Kidney (tissue), 14 donors: ENCODE measurements around the gene ATF6B. TPM values are rescaled to one million over a fixed set of nuclear protein-coding genes. Genes with fewer than 3 reads are reported as not detected.
"Not testable (repeated sequence)": the region's sequence is repeated elsewhere in the genome, so short reads cannot be mapped to it uniquely, and the experiment has no call there.

Experiments
- DNase-seq, 5 donors: peaks; one replicate each; pipeline ENCODE4 v3.0.0-alpha.2; 2013 to 2020
- FAIRE-seq: peaks from 2 replicates; lab custom pipeline; 2012; peaks lifted over from hg19 to GRCh38; lab: Jason Lieb, UNC
- H3K27ac ChIP-seq, 2 donors: one replicate each; pipeline ENCODE4 v1.7.0; 2013; ENCODE audit warnings: low read depth in 2 of 2, low read length in 2 of 2, inconsistent platforms in 1 of 2
- H3K27me3 ChIP-seq: one replicate; pipeline ENCODE4 v1.7.1; 2013; ENCODE audit warnings: low read length, inconsistent platforms; ENCODE audit not compliant: control insufficient read depth, insufficient read depth
- H3K36me3 ChIP-seq, 3 donors: one replicate each; pipeline versions ENCODE4 v1.7.0 to v1.7.1; 2013; ENCODE audit warnings: low read length in 3 of 3, control low read depth in 1 of 3, inconsistent platforms in 1 of 3; ENCODE audit not compliant: insufficient read depth in 3 of 3, control insufficient read depth in 2 of 3
- H3K4me1 ChIP-seq, 3 donors: one replicate each; pipeline versions ENCODE4 v1.7.0 to v1.7.1; 2013; ENCODE audit warnings: low read length in 3 of 3, inconsistent platforms in 1 of 3, low read depth in 1 of 3; ENCODE audit not compliant: control insufficient read depth in 2 of 3, insufficient read depth in 2 of 3
- H3K4me3 ChIP-seq, 3 donors: one replicate each; pipeline versions ENCODE4 v1.7.0 to v1.8.1; 2013; ENCODE audit warnings: low read length in 3 of 3, control low read depth in 1 of 3, inconsistent platforms in 1 of 3
- H3K9ac ChIP-seq, 3 donors: one replicate each; pipeline versions ENCODE4 v1.7.0 to v1.7.1; 2013; ENCODE audit warnings: low read length in 3 of 3, control low read depth in 1 of 3, inconsistent platforms in 1 of 3
- H3K9me3 ChIP-seq, 3 donors: one replicate each; pipeline versions ENCODE4 v1.7.0 to v1.7.1; 2013; ENCODE audit warnings: low read length in 3 of 3, control low read depth in 1 of 3, inconsistent platforms in 1 of 3; ENCODE audit not compliant: control insufficient read depth in 2 of 3, insufficient read depth in 1 of 3
- CTCF ChIP-seq: IDR thresholded peaks from 3 replicates; pipeline ENCODE4 v1.5.1; 2012; ENCODE audit warnings: mild to moderate bottlenecking, moderate library complexity, borderline replicate concordance; ENCODE audit not compliant: insufficient read depth; ENCODE audit errors: extremely low read depth
- intact Hi-C: fragments of 100-400 bp; cut with DNase I; formaldehyde crosslinking; loops from one replicate; pipeline ENCODE4 v1.11.1; 2022
- microRNA-seq: library from miRNA; unstranded; fragments of <30 nt; microRNA quantifications from one replicate; pipeline ENCODE4 v1.2.0, GENCODE V29; 2020
- polyA plus RNA-seq: library from polyadenylated mRNA; stranded (reverse); fragments of 350-450 nt; fragmentation: Illumina TruSeq; extraction: RNeasy Lipid Tissue Mini Kit (QIAGEN cat#74804); gene quantifications from one replicate; pipeline ENCODE4 v1.2.3, GENCODE V29; 2014; ENCODE audit warnings: low read depth, low replicate concordance; ENCODE audit not compliant: insufficient read depth
- total RNA-seq: library from RNA; stranded (reverse); fragmentation: NEBNext Ultra II Directional; extraction: Animal tissue kit (Norgen Biotek cat#: 25700); gene quantifications from one replicate; pipeline ENCODE4 v1.2.1, GENCODE V29; 2021
- donor health status: control.
- donor health status: control.
- donor health status: control.
- donor health status: control.
- donor health status: control.
- donor health status: DM: yes; HTN: yes; CAD: no.
- donor health status: Normal renal cell carcinoma (clear cell type).

Gene ATF6B
- total and polyA plus RNA-seq, 2 donors from 2014 or later: 40.3 to 104 TPM

- no peaks in the 10 kb centered on the region for H3K4me1 ChIP-seq
- no peaks in the 10 kb centered on the region for H3K27me3 ChIP-seq
- intact Hi-C loops: no loop called here
- no peak for TF ChIP-seq CTCF
- H3K27ac ChIP-seq: no peak overlapping the region
- H3K4me3 ChIP-seq: no peak overlapping the region
- H3K36me3 ChIP-seq: no peaks in the 10 kb centered on the region
- H3K9me3 ChIP-seq: no peaks in the 10 kb centered on the region
- peak in 1 of 5 donors; percentile 24 for DNase-seq
- H3K9ac ChIP-seq: no peak overlapping the region
- FAIRE-seq: no peak
These were observed 58.6 kb downstream of the ATF6B start for GRCh38 chr6:32069460-32069859.

- no peak for TF ChIP-seq CTCF
- DNase-seq (no peak), FAIRE-seq (no peak)
- Histone ChIP-seq H3K36me3 (no peaks in the 10 kb centered on the region), H3K9ac (no peak overlapping the region), H3K4me1 (no peaks in the 10 kb centered on the region), H3K4me3 (no peak overlapping the region), H3K9me3 (no peaks in the 10 kb centered on the region), H3K27ac (no peak overlapping the region), H3K27me3 (no peaks in the 10 kb centered on the region)
- intact Hi-C loops: no loop called here
These were observed 59.2 kb downstream of the ATF6B start for GRCh38 chr6:32068867-32069266.

GRCh38 chr6:32068315-32068714, 59.7 kb downstream of the ATF6B start:
- H3K36me3 ChIP-seq, H3K4me3 ChIP-seq, DNase-seq: not testable (repeated sequence)

GRCh38 chr6:32067521-32067920, 60.5 kb downstream of the ATF6B start:
- H3K36me3 ChIP-seq, DNase-seq, H3K4me3 ChIP-seq, intact Hi-C loops, H3K4me1 ChIP-seq, H3K27ac ChIP-seq, H3K9me3 ChIP-seq, FAIRE-seq, H3K9ac ChIP-seq, H3K27me3 ChIP-seq: not testable (repeated sequence)

More at GRCh38 chr6:32068315-32068714, 59.7 kb downstream of the ATF6B start:
- H3K4me1 ChIP-seq, H3K9ac ChIP-seq, FAIRE-seq, H3K27ac ChIP-seq, H3K27me3 ChIP-seq, intact Hi-C loops, H3K9me3 ChIP-seq: not testable (repeated sequence)

Small RNA genes lying within 50 kb of the gene (microRNA-seq; reads per million reads assigned to microRNA genes)
- gene MIR6721: not detected

Other genes starting within 250 kb of the ATF6B start
- 137 TPM for gene SLC44A4, start 249.2 kb downstream of the ATF6B start, total RNA-seq
- 37.4 TPM for gene SLC44A4, start 249.2 kb downstream of the ATF6B start, polyA plus RNA-seq
- gene EHMT2, start 230.5 kb downstream of the ATF6B start, total RNA-seq: 40.5 TPM
- 35.3 TPM for gene EHMT2, start 230.5 kb downstream of the ATF6B start, polyA plus RNA-seq
- gene ZBTB12, start 226.2 kb downstream of the ATF6B start, total RNA-seq: 3.4 TPM
- gene ZBTB12, start 226.2 kb downstream of the ATF6B start, polyA plus RNA-seq: 2.5 TPM
- gene C2, start 200.5 kb downstream of the ATF6B start, total RNA-seq: 38.7 TPM
- gene C2, start 200.5 kb downstream of the ATF6B start, polyA plus RNA-seq: 84.0 TPM
- 200 TPM for gene CFB, start 182.2 kb downstream of the ATF6B start, total RNA-seq
- 154 TPM for gene CFB, start 182.2 kb downstream of the ATF6B start, polyA plus RNA-seq
- 62.0 TPM for gene NELFE, start 169.3 kb downstream of the ATF6B start, total RNA-seq
- 83.0 TPM for gene NELFE, start 169.3 kb downstream of the ATF6B start, polyA plus RNA-seq
- 67.8 TPM for gene SKIC2, start 169.1 kb downstream of the ATF6B start, total RNA-seq
- gene SKIC2, start 169.1 kb downstream of the ATF6B start, polyA plus RNA-seq: 55.0 TPM
- gene DXO, start 156.1 kb downstream of the ATF6B start, total RNA-seq: 21.3 TPM
- 26.0 TPM for gene DXO, start 156.1 kb downstream of the ATF6B start, polyA plus RNA-seq
- gene C4A, start 146.2 kb downstream of the ATF6B start, total RNA-seq: 250 TPM
- gene C4A, start 146.2 kb downstream of the ATF6B start, polyA plus RNA-seq: 521 TPM
- 596 TPM for gene C4B, start 113.5 kb downstream of the ATF6B start, total RNA-seq
- gene C4B, start 113.5 kb downstream of the ATF6B start, polyA plus RNA-seq: 578 TPM
- 3.2 TPM for gene CYP21A2, start 89.8 kb downstream of the ATF6B start, total RNA-seq
- 8.2 TPM for gene CYP21A2, start 89.8 kb downstream of the ATF6B start, polyA plus RNA-seq
- gene TNXB, start 18.9 kb downstream of the ATF6B start, total RNA-seq: 88.2 TPM
- 13.3 TPM for gene TNXB, start 18.9 kb downstream of the ATF6B start, polyA plus RNA-seq
- gene FKBPL, start 2.0 kb upstream of the ATF6B start, total RNA-seq: 4.8 TPM
- 5.7 TPM for gene FKBPL, start 2.0 kb upstream of the ATF6B start, polyA plus RNA-seq
- gene PRRT1, start 23.7 kb upstream of the ATF6B start, total RNA-seq: 2.4 TPM
- gene PRRT1, start 23.7 kb upstream of the ATF6B start, polyA plus RNA-seq: 4.0 TPM
- 23.0 TPM for gene PPT2, start 25.9 kb upstream of the ATF6B start, total RNA-seq
- gene PPT2, start 25.9 kb upstream of the ATF6B start, polyA plus RNA-seq: 20.3 TPM
- 18.3 TPM for gene EGFL8, start 36.3 kb upstream of the ATF6B start, total RNA-seq
- 15.0 TPM for gene EGFL8, start 36.3 kb upstream of the ATF6B start, polyA plus RNA-seq
- gene AGPAT1, start 47.8 kb upstream of the ATF6B start, total RNA-seq: 58.9 TPM
- gene AGPAT1, start 47.8 kb upstream of the ATF6B start, polyA plus RNA-seq: 87.1 TPM
- 74.1 TPM for gene RNF5, start 50.2 kb upstream of the ATF6B start, total RNA-seq
- gene RNF5, start 50.2 kb upstream of the ATF6B start, polyA plus RNA-seq: 208 TPM
- 13.0 TPM for gene AGER, start 56.0 kb upstream of the ATF6B start, total RNA-seq
- 7.1 TPM for gene AGER, start 56.0 kb upstream of the ATF6B start, polyA plus RNA-seq
- 87.3 TPM for gene PBX2, start 62.0 kb upstream of the ATF6B start, total RNA-seq
- 34.6 TPM for gene PBX2, start 62.0 kb upstream of the ATF6B start, polyA plus RNA-seq
- gene GPSM3, start 64.4 kb upstream of the ATF6B start, total RNA-seq: 28.1 TPM
- gene GPSM3, start 64.4 kb upstream of the ATF6B start, polyA plus RNA-seq: 6.2 TPM
- gene NOTCH4, start 95.8 kb upstream of the ATF6B start, total RNA-seq: 30.5 TPM
- 22.5 TPM for gene NOTCH4, start 95.8 kb upstream of the ATF6B start, polyA plus RNA-seq
- not detected for gene TSBP1, start 243.7 kb upstream of the ATF6B start, total RNA-seq
- gene TSBP1, start 243.7 kb upstream of the ATF6B start, polyA plus RNA-seq: not detected